HAP-1 (cell line): Measurements from ENCODE around the gene SETD1B.
A peak's percentile ranks its signal among the peaks of the same experiment; 100 is the strongest.

ENCODE experiments used
- DNase-seq, 2 experiments: peaks; one replicate each; pipeline ENCODE4 v3.0.0-alpha.2; 2016 to 2020; ENCODE audit warnings: low spot score in 2 of 2
- H3K27me3 ChIP-seq: fragments of 250-450 bp; sonication (Bioruptor Pico); 2 replicates; pipeline ENCODE4 v1.5.1; 2020; ENCODE audit warnings: low read depth, mild to moderate bottlenecking, moderate library complexity
- H3K36me3 ChIP-seq: fragments of 250-450 bp; sonication (Bioruptor Pico); replicated peaks from 2 replicates; pipeline ENCODE4 v1.5.1; 2020; ENCODE audit warnings: mild to moderate bottlenecking
- H3K4me1 ChIP-seq: fragments of 250-450 bp; sonication (Bioruptor Pico); 2 replicates; pipeline ENCODE4 v1.5.1; 2020; ENCODE audit warnings: mild to moderate bottlenecking
- H3K4me3 ChIP-seq: fragments of 250-450 bp; sonication (Bioruptor Pico); 2 replicates; pipeline ENCODE4 v1.5.1; 2020; ENCODE audit warnings: mild to moderate bottlenecking, moderate library complexity
- H3K9me3 ChIP-seq: fragments of 250-450 bp; sonication (Bioruptor Pico); 2 replicates; pipeline ENCODE4 v1.5.1; 2020; ENCODE audit warnings: mild to moderate bottlenecking, moderate library complexity
- in situ Hi-C: fragments of 300-500 bp; cut with MboI; formaldehyde crosslinking; loops from 3 replicates; pipeline ENCODE4 v1.14.3; 2020; ENCODE audit warnings: low sequenced_read_pairs, inconsistent platforms, mixed read lengths

The SETD1B gene

GRCh38 chr12:121812921-121813896, 9.4 kb downstream of the SETD1B start:
- Histone ChIP-seq H3K4me3 (peak overlapping the region; percentile 37), H3K27me3 (no peaks in the 10 kb centered on the region), H3K4me1 (peaks cover 10% of the 10 kb centered on the region; the same call in 1 of the 2 replicates), H3K9me3 (no peaks in the 10 kb centered on the region), H3K36me3 (peaks cover 75% of the 10 kb centered on the region)
- in situ Hi-C loops, result no loop called here
- no peak for DNase-seq

DNA sequence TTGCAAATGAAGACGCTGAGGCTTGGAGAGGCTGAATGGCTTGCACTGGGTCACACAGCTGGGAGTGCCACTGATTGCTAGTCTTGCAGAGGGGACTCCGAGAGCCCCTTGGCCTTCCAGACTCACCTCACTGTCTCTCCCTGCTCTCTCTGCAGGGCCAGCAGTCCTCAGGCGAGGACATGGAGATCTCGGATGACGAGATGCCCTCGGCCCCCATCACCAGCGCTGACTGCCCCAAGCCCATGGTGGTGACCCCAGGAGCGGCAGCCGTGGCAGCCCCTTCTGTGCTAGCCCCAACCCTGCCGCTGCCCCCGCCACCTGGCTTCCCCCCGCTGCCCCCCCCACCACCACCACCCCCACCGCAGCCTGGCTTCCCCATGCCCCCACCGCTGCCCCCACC, 10.1 kb downstream of the SETD1B start:
- in situ Hi-C loops, result no loop called here
- peaks cover 73% of the 10 kb centered on the region for H3K36me3 ChIP-seq
- H3K27me3 ChIP-seq, result no peaks in the 10 kb centered on the region
- no peak for DNase-seq
- peaks cover 10% of the 10 kb centered on the region; the same call in 1 of the 2 replicates for H3K4me1 ChIP-seq
- no peaks in the 10 kb centered on the region for H3K9me3 ChIP-seq
- no peak overlapping the region for H3K4me3 ChIP-seq

DNA sequence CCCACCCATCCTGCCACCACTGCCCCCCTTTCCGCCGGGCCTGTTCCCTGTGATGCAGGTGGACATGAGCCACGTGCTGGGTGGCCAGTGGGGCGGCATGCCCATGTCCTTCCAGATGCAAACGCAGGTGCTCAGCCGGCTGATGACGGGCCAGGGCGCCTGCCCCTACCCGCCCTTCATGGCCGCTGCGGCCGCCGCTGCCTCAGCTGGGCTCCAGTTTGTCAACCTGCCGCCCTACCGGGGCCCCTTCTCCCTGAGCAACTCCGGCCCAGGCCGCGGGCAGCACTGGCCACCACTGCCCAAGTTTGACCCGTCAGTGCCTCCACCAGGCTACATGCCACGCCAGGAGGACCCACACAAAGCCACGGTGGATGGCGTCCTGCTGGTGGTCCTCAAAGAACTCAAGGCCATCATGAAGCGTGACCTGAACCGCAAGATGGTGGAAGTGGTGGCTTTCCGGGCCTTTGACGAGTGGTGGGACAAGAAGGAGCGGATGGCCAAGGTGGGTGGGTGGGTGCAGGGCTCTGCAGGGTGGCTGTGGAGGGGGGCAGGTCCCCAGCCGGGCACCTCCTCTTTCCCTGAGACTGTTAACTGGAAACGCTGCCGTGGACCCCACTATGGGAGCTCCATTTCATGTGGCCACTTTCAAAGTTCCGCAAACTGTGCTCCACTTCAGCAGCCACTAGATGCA, 10.8 kb downstream of the SETD1B start:
- in situ Hi-C loops, result no loop called here
- Histone ChIP-seq H3K4me1 (peaks cover 10% of the 10 kb centered on the region; the same call in 1 of the 2 replicates), H3K9me3 (no peaks in the 10 kb centered on the region), H3K27me3 (no peaks in the 10 kb centered on the region), H3K36me3 (peaks cover 73% of the 10 kb centered on the region), H3K4me3 (no peak overlapping the region)
- DNase-seq, result no peak

DNA sequence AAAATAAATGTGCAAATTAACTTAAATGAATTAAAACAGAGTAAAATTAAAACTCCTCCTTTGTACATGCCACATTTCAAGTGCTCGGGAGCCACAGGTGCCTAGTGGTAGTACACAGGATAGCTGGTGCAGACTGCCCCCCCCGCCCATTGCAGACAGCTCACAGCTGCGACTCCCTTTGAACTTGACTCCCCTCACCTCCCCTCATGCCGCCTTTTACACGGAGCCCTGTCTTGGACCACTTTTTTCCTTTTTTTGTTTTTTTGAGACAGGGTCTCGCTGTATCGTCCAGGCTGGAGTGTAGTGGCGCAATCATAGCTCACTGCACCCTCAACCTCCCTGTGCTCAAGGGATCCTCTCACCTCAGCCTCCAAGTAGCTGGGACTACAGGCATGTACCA, 11.5 kb downstream of the SETD1B start:
- H3K9me3 ChIP-seq, result no peaks in the 10 kb centered on the region
- no peak overlapping the region for H3K4me3 ChIP-seq
- H3K27me3 ChIP-seq, result no peaks in the 10 kb centered on the region
- peaks cover 10% of the 10 kb centered on the region; the same call in 1 of the 2 replicates for H3K4me1 ChIP-seq
- in situ Hi-C loops, result no loop called here
- H3K36me3 ChIP-seq, result peaks cover 73% of the 10 kb centered on the region
- DNase-seq, result no peak

GRCh38 chr12:121816925-121817647, 13.3 kb downstream of the SETD1B start:
- in situ Hi-C loops, result no loop called here
- DNase-seq, result no peak
- no peaks in the 10 kb centered on the region for H3K9me3 ChIP-seq
- no peaks in the 10 kb centered on the region for H3K4me1 ChIP-seq
- peaks cover 75% of the 10 kb centered on the region for H3K36me3 ChIP-seq
- no peaks in the 10 kb centered on the region for H3K27me3 ChIP-seq
- no peak overlapping the region for H3K4me3 ChIP-seq

DNA sequence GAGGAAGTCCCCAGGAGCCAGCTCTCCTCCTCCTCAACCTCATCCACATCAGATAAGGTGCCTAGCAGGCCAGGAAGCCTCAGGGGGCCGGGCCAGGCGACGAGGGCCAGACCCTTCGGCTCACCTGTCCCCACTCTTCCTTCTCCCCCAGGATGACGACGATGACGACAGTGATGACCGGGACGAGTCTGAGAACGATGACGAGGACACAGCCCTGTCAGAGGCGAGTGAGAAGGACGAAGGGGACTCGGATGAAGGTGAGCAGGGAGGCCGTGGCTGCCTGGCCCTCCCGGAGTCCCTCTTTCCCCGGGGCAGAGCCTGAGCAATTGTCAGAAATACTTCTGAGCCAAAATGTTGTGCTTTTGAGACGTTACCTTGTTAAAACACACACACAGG, 13.8 kb downstream of the SETD1B start:
- no peaks in the 10 kb centered on the region for H3K27me3 ChIP-seq
- H3K4me3 ChIP-seq, result no peak overlapping the region
- in situ Hi-C loops, result no loop called here
- no peaks in the 10 kb centered on the region for H3K9me3 ChIP-seq
- no peak for DNase-seq
- peaks cover 80% of the 10 kb centered on the region for H3K36me3 ChIP-seq
- H3K4me1 ChIP-seq, result no peaks in the 10 kb centered on the region

GRCh38 chr12:121819212-121819949, 15.6 kb downstream of the SETD1B start:
- peaks cover 84% of the 10 kb centered on the region for H3K36me3 ChIP-seq
- H3K27me3 ChIP-seq, result no peaks in the 10 kb centered on the region
- H3K9me3 ChIP-seq, result no peaks in the 10 kb centered on the region
- in situ Hi-C loops, result no loop called here
- no peaks in the 10 kb centered on the region for H3K4me1 ChIP-seq
- no peak overlapping the region for H3K4me3 ChIP-seq
- DNase-seq, result no peak

GRCh38 chr12:121820056-121820455, 16.2 kb downstream of the SETD1B start:
- Histone ChIP-seq H3K9me3 (no peaks in the 10 kb centered on the region), H3K36me3 (peaks cover 77% of the 10 kb centered on the region), H3K4me1 (no peaks in the 10 kb centered on the region), H3K27me3 (no peaks in the 10 kb centered on the region), H3K4me3 (no peak overlapping the region)
- DNase-seq, result no peak
- in situ Hi-C loops, result no loop called here

DNA sequence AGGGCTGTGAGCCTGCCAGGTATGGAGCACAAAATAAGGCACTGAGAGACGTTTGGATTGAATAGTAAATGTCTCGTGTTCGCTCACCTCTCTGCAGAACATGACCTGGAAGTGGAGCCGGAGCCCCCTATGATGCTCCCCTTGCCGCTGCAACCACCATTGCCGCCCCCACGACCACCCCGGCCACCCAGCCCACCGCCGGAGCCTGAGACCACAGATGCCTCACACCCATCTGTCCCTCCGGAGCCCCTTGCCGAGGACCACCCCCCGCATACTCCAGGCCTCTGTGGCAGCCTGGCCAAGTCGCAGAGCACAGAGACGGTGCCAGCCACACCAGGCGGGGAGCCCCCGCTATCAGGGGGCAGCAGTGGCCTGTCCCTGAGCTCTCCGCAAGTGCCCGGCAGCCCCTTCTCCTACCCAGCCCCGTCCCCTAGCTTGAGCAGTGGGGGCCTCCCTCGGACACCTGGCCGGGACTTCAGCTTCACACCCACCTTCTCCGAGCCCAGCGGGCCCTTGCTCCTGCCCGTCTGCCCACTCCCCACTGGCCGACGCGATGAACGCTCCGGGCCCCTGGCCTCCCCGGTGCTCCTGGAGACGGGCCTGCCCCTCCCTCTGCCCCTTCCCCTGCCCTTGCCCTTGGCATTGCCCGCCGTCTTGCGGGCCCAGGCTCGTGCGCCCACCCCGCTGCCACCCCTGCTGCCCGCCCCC, 18.7 kb downstream of the SETD1B start:
- peaks cover 71% of the 10 kb centered on the region for H3K36me3 ChIP-seq

DNA sequence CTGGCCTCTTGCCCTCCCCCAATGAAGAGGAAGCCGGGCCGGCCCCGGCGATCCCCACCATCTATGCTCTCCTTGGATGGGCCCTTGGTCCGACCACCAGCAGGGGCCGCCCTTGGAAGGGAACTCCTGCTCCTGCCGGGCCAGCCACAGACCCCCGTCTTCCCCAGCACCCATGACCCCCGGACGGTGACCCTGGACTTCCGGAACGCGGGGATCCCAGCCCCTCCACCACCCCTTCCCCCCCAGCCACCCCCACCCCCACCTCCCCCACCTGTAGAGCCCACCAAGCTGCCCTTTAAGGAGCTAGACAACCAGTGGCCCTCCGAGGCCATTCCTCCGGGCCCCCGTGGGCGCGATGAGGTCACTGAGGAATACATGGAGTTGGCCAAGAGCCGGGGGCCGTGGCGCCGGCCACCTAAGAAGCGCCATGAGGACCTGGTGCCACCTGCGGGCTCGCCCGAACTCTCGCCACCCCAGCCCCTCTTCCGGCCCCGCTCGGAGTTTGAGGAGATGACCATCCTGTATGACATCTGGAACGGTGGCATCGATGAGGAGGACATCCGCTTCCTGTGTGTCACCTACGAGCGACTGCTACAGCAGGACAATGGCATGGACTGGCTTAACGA, 19.4 kb downstream of the SETD1B start:
- H3K4me1 ChIP-seq, result no peaks in the 10 kb centered on the region
- H3K4me3 ChIP-seq, result no peak overlapping the region
- in situ Hi-C loops, result no loop called here
- DNase-seq, result no peak
- peaks cover 71% of the 10 kb centered on the region for H3K36me3 ChIP-seq
- H3K9me3 ChIP-seq, result no peaks in the 10 kb centered on the region
- no peaks in the 10 kb centered on the region for H3K27me3 ChIP-seq

More for the DNA sequence above, 18.7 kb downstream of the SETD1B start:
- H3K27me3 ChIP-seq, result no peaks in the 10 kb centered on the region
- H3K4me1 ChIP-seq, result no peaks in the 10 kb centered on the region
- in situ Hi-C loops, result no loop called here
- no peaks in the 10 kb centered on the region for H3K9me3 ChIP-seq
- H3K4me3 ChIP-seq, result no peak overlapping the region
- DNase-seq, result no peak

DNA sequence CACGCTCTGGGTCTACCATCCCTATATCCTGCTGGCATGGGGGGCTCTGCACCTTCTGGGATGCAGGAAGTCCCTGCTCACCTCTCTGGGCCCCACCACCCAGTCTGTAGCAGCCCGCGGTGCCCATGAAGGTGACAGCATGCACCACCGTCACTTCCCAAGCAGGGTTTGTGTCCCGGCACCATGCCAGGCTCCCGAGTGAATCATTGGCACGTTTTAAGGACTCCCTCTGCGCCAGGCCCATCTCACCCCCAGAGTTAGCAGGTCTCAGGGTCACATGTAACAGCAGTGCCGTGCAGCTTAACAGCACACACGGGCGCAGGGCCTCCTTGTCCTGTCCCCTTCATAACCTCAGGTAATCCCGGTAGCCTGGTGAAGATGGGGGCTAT, 19.9 kb downstream of the SETD1B start:
- DNase-seq, result no peak
- Histone ChIP-seq H3K4me3 (no peak overlapping the region), H3K4me1 (no peaks in the 10 kb centered on the region), H3K9me3 (no peaks in the 10 kb centered on the region), H3K27me3 (no peaks in the 10 kb centered on the region), H3K36me3 (peaks cover 73% of the 10 kb centered on the region)
- in situ Hi-C loops, result no loop called here

GRCh38 chr12:121825041-121825523, 21.3 kb downstream of the SETD1B start:
- peaks cover 64% of the 10 kb centered on the region for H3K36me3 ChIP-seq

More at GRCh38 chr12:121825041-121825523, 21.3 kb downstream of the SETD1B start:
- in situ Hi-C loops, result no loop called here
- Histone ChIP-seq H3K4me3 (no peak overlapping the region), H3K9me3 (no peaks in the 10 kb centered on the region), H3K4me1 (peaks cover 5% of the 10 kb centered on the region), H3K27me3 (no peaks in the 10 kb centered on the region)
- no peak for DNase-seq
